Stimulated activated CD8-positive, alpha-beta memory T cell treated with anti-CD3 and anti-CD28 coated beads, Interleukin-4, amount 100 ng/mL, for 4 hours (primary cell): ENCODE data around the gene FANCL.
"Not testable (repeated sequence)": the region's sequence is repeated elsewhere in the genome, so short reads cannot be mapped to it uniquely, and the experiment has no call there.

ENCODE experiments used
- DNase-seq, 2 donors: peaks; one replicate each; pipeline ENCODE4 v3.0.0-alpha.2; 2020; ENCODE audit warnings: low read depth in 2 of 2, low spot score in 1 of 2

FANCL gene

DNA sequence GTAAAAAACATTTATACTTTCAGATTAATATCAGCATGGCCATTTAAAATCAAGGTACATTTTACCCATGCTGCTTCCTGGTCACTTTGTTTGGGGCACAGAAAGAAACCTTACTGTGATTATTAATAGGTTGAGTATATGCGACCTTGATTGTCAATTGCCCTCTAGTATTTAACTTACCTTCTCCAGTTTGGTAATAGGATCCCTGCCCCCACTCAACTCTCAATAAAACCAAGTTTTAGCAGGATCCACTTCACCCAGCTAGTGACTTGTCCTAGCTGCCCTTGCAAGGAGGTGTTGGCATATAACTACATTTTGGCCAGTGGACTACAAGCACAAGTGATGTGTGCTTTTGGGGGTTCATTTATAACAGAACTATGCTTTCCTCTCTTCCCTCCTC lies 34.3 kb downstream of the FANCL start:
- DNase-seq = no peak

GRCh38 chr2:58204195-58204959 lies 36.7 kb downstream of the FANCL start:
- no peak for DNase-seq

DNA sequence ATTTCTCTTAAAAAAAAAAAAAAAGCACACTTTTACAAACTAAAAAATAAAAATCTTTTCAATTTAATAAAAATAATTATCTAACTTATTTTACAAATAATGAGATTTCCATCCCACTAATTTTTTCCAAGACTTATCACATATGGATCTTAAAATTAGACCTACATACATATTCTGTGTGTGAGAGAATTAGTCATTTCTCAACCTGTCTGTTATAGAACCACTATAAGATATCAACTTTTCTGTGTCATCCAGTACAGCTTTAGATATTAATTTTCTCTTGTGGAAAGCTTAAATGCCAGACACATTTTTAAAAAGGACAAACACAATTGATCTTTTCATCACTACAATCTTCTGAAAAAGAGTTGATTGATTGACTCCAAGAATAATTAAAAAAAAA lies 38.1 kb downstream of the FANCL start:
- no peak for DNase-seq

GRCh38 chr2:58202404-58202803 lies 38.7 kb downstream of the FANCL start:
- DNase-seq = no peak

DNA sequence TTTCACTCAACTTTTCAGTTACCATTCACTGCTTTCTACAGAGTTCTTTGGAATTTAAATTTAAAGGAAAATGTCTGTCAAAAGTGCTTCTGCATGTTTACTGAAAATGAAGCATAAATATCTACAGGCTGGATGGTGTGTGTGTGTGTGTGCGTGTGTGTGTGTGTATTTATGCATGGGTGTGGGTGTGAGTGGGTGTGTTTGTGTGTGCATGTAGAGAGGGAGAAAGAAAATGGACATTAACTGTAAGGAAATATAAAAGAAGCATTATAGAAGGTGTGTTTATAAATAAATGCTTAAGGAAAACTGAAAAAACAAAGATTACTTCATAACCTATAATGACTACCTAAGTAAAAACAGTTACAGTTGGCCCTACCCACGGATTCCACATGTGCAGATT lies 43.2 kb downstream of the FANCL start:
- DNase-seq = no peak

DNA sequence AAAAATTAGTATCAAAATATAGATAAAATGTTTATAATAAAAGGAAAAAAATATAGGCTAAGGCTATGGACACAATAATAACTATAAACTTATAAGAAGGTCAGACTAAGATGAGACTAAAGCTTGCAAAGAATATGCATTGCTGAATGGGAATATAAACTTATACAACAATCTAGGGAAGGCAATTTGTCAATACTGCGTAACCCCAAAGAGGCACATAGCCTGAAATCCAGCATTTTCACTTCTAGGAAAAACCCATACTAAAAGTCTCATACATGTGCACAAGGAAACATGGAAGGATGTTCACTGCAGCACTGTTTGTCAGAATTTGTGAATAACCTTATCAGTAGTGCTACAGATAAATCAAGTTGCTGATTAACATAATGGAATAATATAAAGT lies 45.5 kb downstream of the FANCL start:
- DNase-seq = no peak

- no peak for DNase-seq
Observed at GRCh38 chr2:58194458-58194857, 46.7 kb downstream of the FANCL start.

GRCh38 chr2:58187022-58187421 lies 54.1 kb downstream of the FANCL start:
- DNase-seq = not testable (repeated sequence)

- no peak for DNase-seq
Observed at GRCh38 chr2:58186501-58186900, 54.6 kb downstream of the FANCL start.

DNA sequence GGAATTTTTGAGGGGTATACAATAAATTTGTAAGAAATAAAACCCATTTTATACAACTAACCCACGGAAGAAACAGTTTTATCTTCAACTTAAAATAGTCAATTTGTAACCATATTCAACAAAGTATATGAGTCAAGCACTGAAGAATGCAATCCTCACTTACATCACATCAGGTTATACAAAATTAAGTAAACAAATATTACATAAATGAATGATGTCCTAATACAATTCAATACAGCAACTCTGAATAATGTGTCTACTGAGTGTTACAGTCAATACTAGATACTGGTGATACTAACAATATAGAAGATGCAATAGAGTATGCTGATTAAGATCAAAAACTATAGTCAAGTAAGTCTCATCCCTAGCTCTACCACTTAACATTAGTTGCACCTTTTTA lies 58.6 kb downstream of the FANCL start:
- DNase-seq = no peak

- DNase-seq = no peak
Observed at GRCh38 chr2:58180635-58181034, 60.5 kb downstream of the FANCL start.

DNA sequence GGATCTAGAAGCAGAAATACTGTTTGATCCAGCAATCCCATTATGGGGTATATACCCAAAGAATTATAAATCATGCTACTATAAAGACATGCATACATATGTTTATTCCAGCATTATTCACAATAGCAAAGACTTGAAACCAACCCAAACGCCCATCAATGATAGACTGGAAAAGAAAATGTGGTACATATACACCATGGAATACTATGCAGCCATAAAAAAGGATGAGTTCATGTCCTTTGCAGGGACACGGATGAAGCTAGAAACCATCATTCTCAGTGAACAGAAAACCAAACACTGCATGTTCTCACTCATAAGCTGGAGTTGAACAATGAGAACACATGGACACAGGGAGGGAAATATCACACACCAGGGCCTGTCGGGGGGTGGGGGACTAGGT lies 61.0 kb downstream of the FANCL start:
- DNase-seq = not testable (repeated sequence)

GRCh38 chr2:58177187-58177586 lies 63.9 kb downstream of the FANCL start:
- not testable (repeated sequence) for DNase-seq

DNA sequence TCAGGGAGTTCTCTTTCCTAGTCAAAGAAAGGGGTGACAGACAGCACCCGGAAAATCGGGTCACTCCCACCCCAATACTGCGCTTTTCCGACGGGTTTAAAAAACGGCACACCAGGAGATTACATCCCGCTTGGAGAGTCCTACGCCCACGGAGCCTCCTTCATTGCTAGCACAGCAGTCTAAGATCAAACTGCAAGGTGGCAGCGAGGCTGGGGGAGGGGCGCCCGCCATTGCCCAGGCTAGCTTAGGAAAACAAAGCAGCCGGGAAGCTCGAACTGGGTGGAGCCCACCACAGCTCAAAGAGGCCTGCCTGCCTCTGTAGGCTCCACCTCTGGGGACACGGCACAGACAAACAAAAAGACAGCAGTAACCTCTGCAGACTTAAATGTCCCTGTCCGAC lies 69.3 kb downstream of the FANCL start:
- DNase-seq = not testable (repeated sequence)

- DNase-seq = not testable (repeated sequence)
Observed at GRCh38 chr2:58170334-58170933, 70.7 kb downstream of the FANCL start.

- not testable (repeated sequence) for DNase-seq
Observed at GRCh38 chr2:58169845-58170244, 71.3 kb downstream of the FANCL start.

DNA sequence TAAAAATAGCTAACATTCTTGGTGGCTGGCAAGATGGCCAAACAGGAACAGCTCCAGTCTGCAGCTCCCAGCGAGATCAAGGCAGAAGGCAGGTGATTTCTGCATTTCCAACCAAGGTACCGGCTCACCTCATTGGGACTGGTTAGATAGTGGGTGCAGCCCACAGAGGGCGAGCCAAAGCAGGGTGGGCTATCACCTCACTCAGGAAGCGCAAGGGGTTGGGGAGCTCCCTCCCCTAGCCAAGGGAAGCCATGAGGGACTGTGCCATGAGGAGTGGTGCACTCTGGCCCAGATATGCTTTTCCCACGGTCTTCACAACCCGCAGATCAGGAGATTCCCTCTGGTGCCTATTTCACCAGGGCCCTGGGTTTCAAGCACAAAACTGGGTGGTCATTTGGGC lies 73.0 kb downstream of the FANCL start:
- not testable (repeated sequence) for DNase-seq

GRCh38 chr2:58163913-58164312 lies 77.2 kb downstream of the FANCL start:
- DNase-seq = no peak

DNA sequence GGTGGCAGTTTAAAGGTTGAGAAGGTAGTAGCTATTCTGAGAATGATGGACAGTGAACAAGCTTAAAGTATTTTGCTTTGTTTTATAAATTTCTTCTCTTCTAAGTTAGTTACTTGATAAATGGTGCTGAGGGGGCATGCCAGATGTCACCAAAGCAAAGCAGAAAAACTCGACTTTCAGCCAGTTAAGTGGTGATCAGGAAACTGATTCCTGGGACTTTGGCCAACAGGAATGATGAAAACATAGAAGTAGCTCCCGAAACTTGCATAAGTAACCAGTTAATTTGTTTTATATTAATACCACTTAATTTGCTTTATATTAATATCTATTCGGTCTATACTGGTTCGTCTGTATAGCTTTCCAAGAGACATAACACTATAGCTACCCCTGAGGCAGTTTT lies 82.6 kb downstream of the FANCL start:
- DNase-seq = no peak

- no peak for DNase-seq
Observed at GRCh38 chr2:58157754-58158153, 83.4 kb downstream of the FANCL start.

DNA sequence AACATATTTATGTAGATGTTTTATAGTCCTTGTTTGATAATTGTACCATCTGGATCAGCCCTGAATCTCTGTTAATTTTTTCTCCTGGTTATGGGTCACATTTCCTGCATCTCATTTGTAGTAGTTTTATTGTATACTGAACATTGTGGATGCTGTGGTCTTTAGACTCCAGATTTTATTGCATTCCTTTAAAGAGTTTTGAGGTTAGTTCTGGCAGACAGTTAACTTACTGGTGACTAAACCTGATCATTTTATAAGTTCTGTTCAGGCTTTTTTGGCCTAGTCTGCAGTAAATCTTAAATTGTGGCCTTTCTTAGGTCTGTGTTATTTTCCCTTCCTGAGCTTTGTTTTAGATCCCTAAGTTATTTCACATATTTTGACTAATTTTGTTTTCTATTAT lies 84.3 kb downstream of the FANCL start:
- DNase-seq = no peak

- no peak for DNase-seq
Observed at GRCh38 chr2:58155160-58155778, 85.9 kb downstream of the FANCL start.
